Osteocyte (in vitro differentiated cells): Measurements from ENCODE around the gene FAM81A. TPM values are rescaled to one million over a fixed set of nuclear protein-coding genes. Genes with fewer than 3 reads are reported as not detected.

Source experiments
- DNase-seq: peaks from one replicate; pipeline ENCODE4 v3.0.0; 2021; ENCODE audit warnings: mixed read lengths; ENCODE audit not compliant: unreplicated experiment; ENCODE audit errors: extremely low spot score
- H3K27ac Mint-ChIP-seq: one replicate; pipeline ENCODE4 v1.8.0; 2021; ENCODE audit warnings: mild to moderate bottlenecking, mixed read lengths; ENCODE audit not compliant: unreplicated experiment
- H3K27me3 Mint-ChIP-seq: one replicate; pipeline ENCODE4 v1.8.0; 2021; ENCODE audit warnings: mixed read lengths; ENCODE audit not compliant: unreplicated experiment
- H3K36me3 Mint-ChIP-seq: one replicate; pipeline ENCODE4 v1.8.0; 2021; ENCODE audit warnings: mixed read lengths; ENCODE audit not compliant: unreplicated experiment
- H3K4me1 Mint-ChIP-seq: one replicate; pipeline ENCODE4 v1.8.0; 2021; ENCODE audit warnings: mixed read lengths; ENCODE audit not compliant: unreplicated experiment
- H3K4me3 Mint-ChIP-seq: one replicate; pipeline ENCODE4 v1.8.0; 2021; ENCODE audit warnings: mild to moderate bottlenecking, moderate library complexity, mixed read lengths; ENCODE audit not compliant: unreplicated experiment
- H3K9me3 Mint-ChIP-seq: one replicate; pipeline ENCODE4 v1.8.0; 2021; ENCODE audit warnings: mixed read lengths; ENCODE audit not compliant: unreplicated experiment
- CTCF ChIP-seq: fragments of 200-600 bp; sonication (generic); IDR thresholded peaks from 2 replicates; pipeline ENCODE4 v1.5.0; 2021; ENCODE audit warnings: antibody characterized with exemption, mild to moderate bottlenecking, moderate library complexity
- total RNA-seq: library from RNA; stranded (reverse); gene quantifications from 2 replicates; pipeline ENCODE4 v1.2.1, GENCODE V29; 2021

FAM81A gene
- total RNA-seq, 1 donor from 2014 or later = not detected

GRCh38 chr15:59553879-59554735 is 116.1 kb downstream of the FAM81A start:
- no peak for DNase-seq
- TF ChIP-seq CTCF = no peak
- Mint-ChIP-seq H3K9me3 (no peaks in the 10 kb centered on the region), H3K36me3 (no peaks in the 10 kb centered on the region), H3K27me3 (peaks cover 5% of the 10 kb centered on the region), H3K4me3 (no peak overlapping the region), H3K27ac (no peak overlapping the region), H3K4me1 (peaks cover 10% of the 10 kb centered on the region)

- DNase-seq = no peak
- no peak for TF ChIP-seq CTCF
- Mint-ChIP-seq H3K27me3 (no peaks in the 10 kb centered on the region), H3K9me3 (no peaks in the 10 kb centered on the region), H3K36me3 (no peaks in the 10 kb centered on the region), H3K4me3 (no peak overlapping the region), H3K4me1 (peaks cover 9% of the 10 kb centered on the region), H3K27ac (no peak overlapping the region)
These were observed 117.7 kb downstream of the FAM81A start for GRCh38 chr15:59555696-59556095.

- no peaks in the 10 kb centered on the region for H3K9me3 Mint-ChIP-seq
- no peak overlapping the region for H3K27ac Mint-ChIP-seq
- TF ChIP-seq CTCF = no peak
- H3K4me3 Mint-ChIP-seq = no peak overlapping the region
- H3K36me3 Mint-ChIP-seq = no peaks in the 10 kb centered on the region
- no peak for DNase-seq
- peaks cover 6% of the 10 kb centered on the region for H3K4me1 Mint-ChIP-seq
- no peaks in the 10 kb centered on the region for H3K27me3 Mint-ChIP-seq
These were observed 118.4 kb downstream of the FAM81A start for GRCh38 chr15:59556380-59556779.

- TF ChIP-seq CTCF = no peak
- Mint-ChIP-seq H3K27me3 (peaks cover 3% of the 10 kb centered on the region), H3K27ac (no peak overlapping the region), H3K4me3 (no peak overlapping the region), H3K9me3 (no peaks in the 10 kb centered on the region), H3K36me3 (no peaks in the 10 kb centered on the region), H3K4me1 (peaks cover 6% of the 10 kb centered on the region)
- DNase-seq = no peak
These were observed 119.6 kb downstream of the FAM81A start for GRCh38 chr15:59557581-59557980.

- Mint-ChIP-seq H3K27me3 (peaks cover 7% of the 10 kb centered on the region), H3K36me3 (no peaks in the 10 kb centered on the region), H3K27ac (no peak overlapping the region), H3K9me3 (no peaks in the 10 kb centered on the region), H3K4me1 (peaks cover 6% of the 10 kb centered on the region), H3K4me3 (no peak overlapping the region)
- TF ChIP-seq CTCF = no peak
- no peak for DNase-seq
These were observed 120.9 kb downstream of the FAM81A start for GRCh38 chr15:59558851-59559250.
